Skeletal muscle tissue (tissue), 4 donors: ENCODE data around the gene EXTL1. TPM values are rescaled to one million over a fixed set of nuclear protein-coding genes. Genes with fewer than 3 reads are reported as not detected.

Source experiments
- H3K27ac ChIP-seq: one replicate; pipeline ENCODE4 v1.7.0; 2013; ENCODE audit warnings: mild to moderate bottlenecking, low read depth, low read length, inconsistent platforms
- H3K27me3 ChIP-seq, 3 donors: one replicate each; pipeline ENCODE4 v1.7.0; 2013; ENCODE audit warnings: low read length in 3 of 3; ENCODE audit not compliant: control insufficient read depth in 3 of 3, insufficient read depth in 3 of 3
- H3K36me3 ChIP-seq, 3 donors: one replicate each; pipeline ENCODE4 v1.7.0; 2013; ENCODE audit warnings: low read length in 3 of 3; ENCODE audit not compliant: control insufficient read depth in 3 of 3, insufficient read depth in 3 of 3
- H3K4me1 ChIP-seq, 3 donors: one replicate each; pipeline ENCODE4 v1.7.0; 2013; ENCODE audit warnings: low read length in 3 of 3, mild to moderate bottlenecking in 3 of 3; ENCODE audit not compliant: control insufficient read depth in 3 of 3, insufficient read depth in 3 of 3
- H3K4me3 ChIP-seq, 3 donors: one replicate each; pipeline ENCODE4 v1.7.0; 2013; ENCODE audit warnings: low read length in 3 of 3
- H3K9ac ChIP-seq, 3 donors: one replicate each; pipeline ENCODE4 v1.7.0; 2013; ENCODE audit warnings: low read length in 3 of 3, mild to moderate bottlenecking in 3 of 3, moderate library complexity in 2 of 3, low read depth in 1 of 3
- H3K9me3 ChIP-seq, 3 donors: one replicate each; pipeline ENCODE4 v1.7.0; 2013; ENCODE audit warnings: low read length in 3 of 3; ENCODE audit not compliant: control insufficient read depth in 3 of 3
- total RNA-seq: library from RNA; depleted of rRNA; stranded (reverse); fragments of >200 nt; gene quantifications from one replicate; pipeline ENCODE4 v1.2.3, GENCODE V29; 2014
- donor health status: Osteomylitis.

Gene EXTL1
- total RNA-seq, 1 donor from 2014 or later = 0.52 TPM

DNA sequence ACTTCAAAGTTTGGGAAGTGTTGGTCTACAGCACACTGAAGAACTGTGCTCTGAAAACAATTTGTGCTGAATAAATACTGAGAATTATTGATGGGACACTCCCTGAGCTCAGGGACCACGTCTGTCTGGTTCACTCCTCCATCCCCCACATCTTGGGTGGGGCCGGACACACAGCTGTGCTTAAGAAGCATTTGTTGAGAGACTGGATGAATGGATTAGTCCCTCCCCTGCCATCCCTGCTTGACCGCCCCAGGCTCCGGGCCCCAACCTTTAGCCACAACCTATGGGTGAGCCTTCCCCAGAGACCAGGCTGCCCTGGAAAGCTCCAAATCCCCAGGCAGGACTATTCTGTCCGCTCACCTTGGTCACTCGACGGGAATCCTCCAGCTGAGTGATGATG is 38.3 kb downstream of the EXTL1 start:
- Histone ChIP-seq H3K9ac (peak overlapping the region in 2 of 3 donors; percentile 60 to 84), H3K4me1 (peaks cover 53 to 69% (median 59%) of the 10 kb centered on the region in 3 donors), H3K9me3 (no peaks in the 10 kb centered on the region), H3K27ac (peak overlapping the region; percentile 90), H3K27me3 (no peaks in the 10 kb centered on the region), H3K4me3 (peak overlapping the region in 1 of 3 donors; percentile 13), H3K36me3 (peaks cover 61 to 73% (median 64%) of the 10 kb centered on the region in 3 donors)

GRCh38 chr1:26060832-26061574 is 39.4 kb downstream of the EXTL1 start:
- Histone ChIP-seq H3K4me1 (peaks cover 52 to 69% (median 52%) of the 10 kb centered on the region in 3 donors), H3K9me3 (no peaks in the 10 kb centered on the region), H3K27me3 (no peaks in the 10 kb centered on the region), H3K9ac (peak overlapping the region; percentile 60 to 84 (median 72)), H3K27ac (peak overlapping the region; percentile 90), H3K36me3 (peaks cover 54 to 71% (median 61%) of the 10 kb centered on the region in 3 donors), H3K4me3 (peak overlapping the region; percentile 19 to 58 (median 44))

DNA sequence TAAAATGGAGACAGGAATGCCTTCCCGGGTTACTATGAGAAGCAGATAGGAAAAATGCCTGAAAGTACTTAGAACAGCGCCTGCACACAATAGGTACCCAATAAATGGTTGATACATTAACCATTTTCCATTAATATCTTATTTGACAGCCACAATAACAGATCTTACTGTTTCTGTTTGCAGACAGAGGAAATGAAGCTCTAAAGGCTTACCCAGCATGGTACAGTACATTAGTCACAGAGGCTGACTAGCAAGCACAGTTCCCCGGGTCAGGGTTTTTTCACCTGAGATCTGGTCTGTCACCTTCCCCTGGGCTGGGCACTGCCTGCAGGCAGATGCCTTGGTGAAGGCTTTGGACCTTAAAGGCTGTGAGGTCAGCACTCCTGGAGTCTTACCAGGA is 43.0 kb downstream of the EXTL1 start:
- H3K4me1 ChIP-seq = peaks cover 39 to 55% (median 43%) of the 10 kb centered on the region in 3 donors
- no peaks in the 10 kb centered on the region for H3K27me3 ChIP-seq
- peak overlapping the region; percentile 90 for H3K27ac ChIP-seq
- H3K36me3 ChIP-seq = peaks cover 29 to 48% (median 46%) of the 10 kb centered on the region in 3 donors
- H3K9ac ChIP-seq = peak overlapping the region; percentile 76 to 100 (median 89)
- H3K9me3 ChIP-seq = no peaks in the 10 kb centered on the region
- peak overlapping the region; percentile 89 to 99 (median 96) for H3K4me3 ChIP-seq

DNA sequence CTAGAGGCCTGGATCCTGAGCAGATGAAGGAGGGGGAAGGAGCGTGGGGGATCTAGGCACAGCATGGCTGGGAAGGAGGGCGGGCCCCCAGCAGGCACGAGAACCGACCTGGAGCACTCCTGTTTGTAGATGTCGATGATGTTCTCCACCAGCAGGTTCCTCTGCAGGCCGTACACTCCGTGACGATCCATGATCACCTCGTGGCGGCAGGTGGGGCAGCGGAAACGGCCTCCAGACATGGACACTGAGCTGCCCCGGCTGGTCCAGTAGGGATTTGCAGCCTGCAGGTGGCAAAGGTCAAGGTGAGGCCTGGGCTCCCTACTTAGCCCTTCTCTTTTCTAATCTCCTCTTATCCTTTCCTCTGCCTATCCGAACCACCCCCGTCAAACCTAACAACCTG is 44.6 kb downstream of the EXTL1 start:
- Histone ChIP-seq H3K36me3 (peaks cover 17 to 33% (median 31%) of the 10 kb centered on the region in 3 donors), H3K4me3 (peak overlapping the region; percentile 89 to 99 (median 96)), H3K9me3 (no peaks in the 10 kb centered on the region), H3K4me1 (peaks cover 27 to 49% (median 29%) of the 10 kb centered on the region in 3 donors), H3K9ac (peak overlapping the region; percentile 89 to 100 (median 96)), H3K27me3 (peaks cover 0 to 3% (median 0%) of the 10 kb centered on the region in 3 donors), H3K27ac (peak overlapping the region; percentile 90)

DNA sequence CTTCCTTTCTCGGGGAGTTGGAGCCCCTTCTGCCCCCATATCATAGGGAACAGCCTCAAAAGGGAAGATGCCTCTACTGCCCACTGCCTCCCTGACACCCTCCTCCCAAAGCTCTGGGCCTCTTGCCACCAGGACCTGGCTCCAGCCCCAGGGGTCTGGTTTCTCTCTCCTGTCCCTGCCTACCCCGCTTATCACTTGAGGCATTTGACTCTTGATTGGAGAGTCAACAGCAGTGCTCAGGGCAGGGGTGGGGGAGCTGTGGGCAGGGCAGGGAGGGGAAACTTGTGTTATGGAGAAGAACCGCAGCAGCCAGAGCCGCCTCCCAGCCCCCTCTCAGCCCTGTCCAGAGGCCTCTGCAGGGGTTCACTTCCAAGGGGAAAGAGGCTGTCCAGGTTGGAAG is 45.3 kb downstream of the EXTL1 start:
- peak overlapping the region; percentile 90 for H3K27ac ChIP-seq
- H3K9ac ChIP-seq = peak overlapping the region; percentile 89 to 100 (median 96)
- peaks cover 17 to 30% (median 28%) of the 10 kb centered on the region in 3 donors for H3K36me3 ChIP-seq
- H3K27me3 ChIP-seq = peaks cover 0 to 3% (median 0%) of the 10 kb centered on the region in 3 donors
- H3K4me3 ChIP-seq = peak overlapping the region; percentile 89 to 99 (median 96)
- no peaks in the 10 kb centered on the region for H3K9me3 ChIP-seq
- peaks cover 22 to 46% (median 24%) of the 10 kb centered on the region in 3 donors for H3K4me1 ChIP-seq

GRCh38 chr1:26067432-26067911 is 45.9 kb downstream of the EXTL1 start, which contains the start of gene TRIM63:
TSS of gene TRIM63 (minus strand) at chr1:26067630. CDS start at chr1:26067494, 136 bp downstream.
- Histone ChIP-seq H3K4me1 (peaks cover 24 to 47% (median 24%) of the 10 kb centered on the region in 3 donors), H3K9me3 (no peaks in the 10 kb centered on the region), H3K27me3 (peaks cover 0 to 3% (median 0%) of the 10 kb centered on the region in 3 donors), H3K4me3 (peak within 1 kb of the TSS; percentile 89 to 99 (median 96)), H3K27ac (peak within 1 kb of the TSS; percentile 90), H3K9ac (peak within 1 kb of the TSS; percentile 89 to 100 (median 96)), H3K36me3 (peaks cover 15 to 30% (median 26%) of the 10 kb centered on the region in 3 donors)

- H3K27me3 ChIP-seq = peaks cover 0 to 3% (median 0%) of the 10 kb centered on the region in 3 donors
- H3K4me3 ChIP-seq = no peak overlapping the region
- no peak overlapping the region for H3K27ac ChIP-seq
- peaks cover 18 to 48% (median 23%) of the 10 kb centered on the region in 3 donors for H3K4me1 ChIP-seq
- H3K9me3 ChIP-seq = no peaks in the 10 kb centered on the region
- no peak overlapping the region for H3K9ac ChIP-seq
- H3K36me3 ChIP-seq = peaks cover 5 to 21% (median 16%) of the 10 kb centered on the region in 3 donors
Measured at GRCh38 chr1:26069941-26070295, 48.3 kb downstream of the EXTL1 start.

GRCh38 chr1:26070296-26070962 is 48.9 kb downstream of the EXTL1 start:
- Histone ChIP-seq H3K9me3 (no peaks in the 10 kb centered on the region), H3K4me3 (no peak overlapping the region), H3K27ac (no peak overlapping the region), H3K4me1 (peaks cover 15 to 47% (median 27%) of the 10 kb centered on the region in 3 donors), H3K36me3 (peaks cover 5 to 19% (median 13%) of the 10 kb centered on the region in 3 donors), H3K27me3 (peaks cover 0 to 3% (median 0%) of the 10 kb centered on the region in 3 donors), H3K9ac (no peak overlapping the region)

DNA sequence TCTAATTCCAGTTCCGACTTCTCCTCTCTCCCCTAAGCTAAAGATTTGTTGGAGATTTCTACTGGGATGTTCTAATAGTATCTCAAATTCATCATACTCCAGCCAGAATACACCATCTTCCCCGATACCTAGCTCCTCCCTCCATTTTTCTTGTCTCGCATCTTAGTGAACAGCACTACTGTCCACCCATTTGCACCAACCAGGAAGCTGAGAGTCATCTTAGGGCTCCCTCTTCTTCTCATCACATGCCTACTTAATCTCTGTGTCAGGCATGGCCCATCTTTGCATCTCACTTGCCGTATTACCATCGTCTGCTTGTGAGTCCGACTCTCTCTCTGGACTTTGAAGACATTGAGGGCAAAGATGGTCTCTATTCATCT is 49.4 kb downstream of the EXTL1 start:
- Histone ChIP-seq H3K27me3 (peaks cover 0 to 3% (median 0%) of the 10 kb centered on the region in 3 donors), H3K4me1 (peaks cover 20 to 47% (median 32%) of the 10 kb centered on the region in 3 donors)

More for the DNA sequence above, 49.4 kb downstream of the EXTL1 start:
- Histone ChIP-seq H3K9me3 (no peaks in the 10 kb centered on the region), H3K4me3 (no peak overlapping the region), H3K9ac (no peak overlapping the region), H3K27ac (no peak overlapping the region), H3K36me3 (peaks cover 3 to 14% (median 8%) of the 10 kb centered on the region in 3 donors)
